A673 (cell line): ENCODE measurements around the gene PNISR. TPM values are rescaled to one million over a fixed set of nuclear protein-coding genes. Genes with fewer than 3 reads are reported as not detected.

ENCODE experiments used
- BruUV-seq: library from RNA; stranded (reverse); fragments of 400-500 nt; replicated peaks from 2 replicates; lab custom pipeline; 2021; lab: Mats Ljungman, UMichigan
- CTCF ChIA-PET: fragments of 300-600 bp; sonication (Branson Sonifier 250); formaldehyde crosslinking; loops from one replicate; lab custom pipeline; 2022; ENCODE audit warnings: antibody characterized with exemption; lab: Charles Lee
- POLR2A ChIA-PET: fragments of 300-600 bp; sonication (Branson Sonifier 250); formaldehyde crosslinking; loops from one replicate; lab custom pipeline; 2022; ENCODE audit warnings: antibody characterized with exemption; ENCODE audit not compliant: low non-redundant PET; lab: Charles Lee
- DNase-seq: peaks from one replicate; pipeline ENCODE4 v3.0.0-alpha.2; 2015; ENCODE audit warnings: low spot score
- H3K27ac ChIP-seq: fragments of 200-600 bp; sonication (generic); 2 replicates; pipeline ENCODE4 v1.5.1; 2016; ENCODE audit warnings: mixed run types, low read depth, mild to moderate bottlenecking, mixed read lengths, antibody characterized with exemption, low read length; ENCODE audit not compliant: poor library complexity, severe bottlenecking
- H3K27me3 ChIP-seq: fragments of 200-600 bp; sonication (generic); replicated peaks from 2 replicates; pipeline ENCODE4 v1.6.1; 2017; ENCODE audit warnings: mixed run types, low read depth, mild to moderate bottlenecking, mixed read lengths, antibody characterized with exemption, low read length; ENCODE audit not compliant: insufficient read depth, poor library complexity
- H3K36me3 ChIP-seq: fragments of 200-600 bp; sonication (generic); 2 replicates; pipeline ENCODE4 v1.6.1; 2016; ENCODE audit warnings: mixed run types, mild to moderate bottlenecking, mixed read lengths, antibody characterized with exemption, low read length; ENCODE audit not compliant: insufficient read depth, poor library complexity, severe bottlenecking
- H3K4me1 ChIP-seq: fragments of 200-600 bp; sonication (generic); 2 replicates; pipeline ENCODE4 v1.6.1; 2017; ENCODE audit warnings: mixed run types, mild to moderate bottlenecking, mixed read lengths, antibody characterized with exemption, low read length; ENCODE audit not compliant: insufficient read depth, poor library complexity, severe bottlenecking
- H3K4me3 ChIP-seq: fragments of 200-600 bp; sonication (generic); 2 replicates; pipeline ENCODE4 v1.5.1; 2016; ENCODE audit warnings: low read depth, mixed run types, mild to moderate bottlenecking, mixed read lengths, low read length; ENCODE audit not compliant: poor library complexity, severe bottlenecking
- H3K9me3 ChIP-seq: fragments of 200-600 bp; sonication (generic); 2 replicates; pipeline ENCODE4 v1.6.1; 2016; ENCODE audit warnings: mixed run types, low read depth, mild to moderate bottlenecking, mixed read lengths, antibody characterized with exemption, low read length; ENCODE audit not compliant: poor library complexity, severe bottlenecking
- EZH2 ChIP-seq: fragments of 200-600 bp; sonication (generic); IDR thresholded peaks from 2 replicates; pipeline ENCODE4 v1.6.1; 2017; ENCODE audit warnings: borderline replicate concordance, low read depth, mild to moderate bottlenecking, mixed read lengths, antibody characterized with exemption, low read length; ENCODE audit not compliant: poor library complexity, severe bottlenecking
- intact Hi-C: fragments of 100-400 bp; cut with micrococcal nuclease; formaldehyde crosslinking; loops from one replicate; pipeline ENCODE4 v1.10.0; 2022; ENCODE audit not compliant: unreplicated experiment
- total RNA-seq: library from RNA; stranded (reverse); gene quantifications from 2 replicates; pipeline ENCODE4 v1.2.3, GENCODE V29; 2021
- TF ChIP-seq, protein P1 (sequence below): fragments of 300-800, 200-600 bp; sonication (generic); conservative IDR thresholded peaks from 2 replicates; pipeline ENCODE4 v1.5.1; 2017; ENCODE audit warnings: low read depth, mild to moderate bottlenecking, antibody characterized with exemption, low read length, moderate library complexity, mixed read lengths

Gene PNISR
- total RNA-seq, 1 experiment from 2014 or later: 147 TPM

DNA sequence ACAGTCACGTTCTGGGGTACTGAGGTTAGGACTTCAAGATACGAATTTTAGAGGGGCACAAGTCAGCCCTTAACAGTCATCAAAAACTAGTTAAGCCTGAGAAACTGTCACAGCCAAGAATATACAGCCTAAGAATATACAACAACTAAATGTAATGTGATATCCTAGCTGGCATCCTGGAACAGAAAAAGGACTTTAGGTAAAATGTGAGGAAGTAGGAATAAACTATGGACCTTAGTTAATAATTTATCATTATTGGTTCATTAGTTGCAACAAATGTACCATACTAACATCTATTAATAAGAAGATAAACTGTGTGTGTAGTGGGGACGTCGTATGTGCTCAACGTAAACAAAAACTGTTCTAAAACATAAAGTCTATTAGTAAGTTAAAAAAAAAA is 1.1 kb downstream of the PNISR start:
- Histone ChIP-seq H3K9me3 (no peaks in the 10 kb centered on the region), H3K4me1 (peaks cover 50% of the 10 kb centered on the region), H3K4me3 (peak overlapping the region; percentile 82), H3K27me3 (no peaks in the 10 kb centered on the region), H3K27ac (peak overlapping the region; percentile 98), H3K36me3 (no peaks in the 10 kb centered on the region)
- ChIA-PET CTCF (no interaction called here), POLR2A (no interaction called here)
- BruUV-seq: TSS peak; percentile 48
- intact Hi-C loops: loop anchor here (10.0 kb wide), 1 partner anchor 89 kb away; no protein-coding TSS in a partner anchor
- no peak for DNase-seq
- TF ChIP-seq, protein P1, sequence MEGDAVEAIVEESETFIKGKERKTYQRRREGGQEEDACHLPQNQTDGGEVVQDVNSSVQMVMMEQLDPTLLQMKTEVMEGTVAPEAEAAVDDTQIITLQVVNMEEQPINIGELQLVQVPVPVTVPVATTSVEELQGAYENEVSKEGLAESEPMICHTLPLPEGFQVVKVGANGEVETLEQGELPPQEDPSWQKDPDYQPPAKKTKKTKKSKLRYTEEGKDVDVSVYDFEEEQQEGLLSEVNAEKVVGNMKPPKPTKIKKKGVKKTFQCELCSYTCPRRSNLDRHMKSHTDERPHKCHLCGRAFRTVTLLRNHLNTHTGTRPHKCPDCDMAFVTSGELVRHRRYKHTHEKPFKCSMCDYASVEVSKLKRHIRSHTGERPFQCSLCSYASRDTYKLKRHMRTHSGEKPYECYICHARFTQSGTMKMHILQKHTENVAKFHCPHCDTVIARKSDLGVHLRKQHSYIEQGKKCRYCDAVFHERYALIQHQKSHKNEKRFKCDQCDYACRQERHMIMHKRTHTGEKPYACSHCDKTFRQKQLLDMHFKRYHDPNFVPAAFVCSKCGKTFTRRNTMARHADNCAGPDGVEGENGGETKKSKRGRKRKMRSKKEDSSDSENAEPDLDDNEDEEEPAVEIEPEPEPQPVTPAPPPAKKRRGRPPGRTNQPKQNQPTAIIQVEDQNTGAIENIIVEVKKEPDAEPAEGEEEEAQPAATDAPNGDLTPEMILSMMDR: no peak
- TF ChIP-seq EZH2: no peak

DNA sequence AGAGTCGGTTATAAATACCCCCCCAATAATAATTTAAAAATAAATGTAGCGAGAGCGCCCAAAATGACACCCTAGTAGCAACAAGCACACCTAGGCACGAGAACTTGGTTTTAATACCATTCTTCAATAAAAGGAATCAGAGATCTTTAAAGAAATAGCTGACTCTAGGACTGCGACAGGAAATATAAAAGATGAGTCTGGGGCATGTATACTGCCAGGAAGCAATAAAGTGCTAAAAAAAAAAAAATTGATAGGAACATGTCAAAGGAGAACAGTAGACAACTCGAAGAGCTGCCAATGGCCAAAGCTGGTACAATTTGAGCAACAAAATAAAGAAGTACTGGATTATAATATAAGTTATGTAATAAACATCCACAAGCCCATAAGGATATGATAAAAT is 2.2 kb downstream of the PNISR start:
- Histone ChIP-seq H3K9me3 (no peaks in the 10 kb centered on the region), H3K4me1 (peaks cover 50% of the 10 kb centered on the region), H3K36me3 (no peaks in the 10 kb centered on the region), H3K27ac (peak overlapping the region; percentile 98), H3K4me3 (peak overlapping the region; percentile 82), H3K27me3 (no peaks in the 10 kb centered on the region)
- POLR2A ChIA-PET: no interaction called here
- DNase-seq: peak; percentile 53
- intact Hi-C loops: loop anchor here (10.0 kb wide), 1 partner anchor 88 kb away; no protein-coding TSS in a partner anchor
- CTCF ChIA-PET: no interaction called here
- no peak for TF ChIP-seq EZH2
- TF ChIP-seq, protein P1: no peak
- BruUV-seq: no TSS peak

DNA sequence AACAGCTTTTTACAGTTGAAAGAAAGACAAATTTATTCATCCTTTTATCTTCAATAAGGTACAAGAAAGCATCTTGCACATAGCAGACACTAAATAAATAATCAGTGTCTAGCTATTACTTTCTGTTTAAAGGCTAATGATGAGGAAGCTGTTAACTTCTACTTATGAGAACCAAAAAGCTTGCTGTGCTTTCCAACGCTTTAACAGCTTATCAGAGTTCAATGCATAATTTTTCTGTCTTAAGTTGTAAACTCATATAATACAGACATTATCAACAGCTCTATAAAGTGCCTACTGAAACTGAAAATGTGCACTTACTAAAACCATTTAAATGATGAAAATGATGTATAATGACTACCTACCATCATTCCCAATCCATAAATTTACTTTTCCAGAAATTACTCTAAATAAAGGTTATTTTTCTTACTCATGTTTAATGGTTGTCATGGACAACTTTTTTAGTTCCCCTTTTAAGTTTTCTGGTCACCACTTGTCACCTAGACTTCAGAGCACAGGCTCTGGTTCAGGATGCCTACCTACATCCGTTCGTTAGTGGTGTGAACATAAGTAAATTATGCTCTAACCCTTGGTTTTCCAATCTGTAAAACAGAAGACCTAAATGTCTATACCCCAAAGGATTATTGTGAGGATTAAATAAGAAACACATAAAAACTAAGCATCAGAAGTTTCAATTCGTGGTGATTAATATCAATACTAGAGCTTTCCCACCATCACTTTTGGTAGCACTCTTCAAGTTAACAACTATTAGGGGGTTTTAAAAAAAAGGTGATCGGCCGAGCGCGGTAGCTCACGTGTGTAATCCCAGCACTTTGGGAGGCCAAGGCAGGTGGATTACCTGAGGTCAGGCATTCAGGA is 8.0 kb downstream of the PNISR start:
- H3K36me3 ChIP-seq: peaks cover 26% of the 10 kb centered on the region
- H3K9me3 ChIP-seq: no peaks in the 10 kb centered on the region
- no TSS peak for BruUV-seq
- no peaks in the 10 kb centered on the region for H3K27me3 ChIP-seq
- H3K4me3 ChIP-seq: no peak overlapping the region
- TF ChIP-seq, protein P1: no peak
- TF ChIP-seq EZH2: no peak
- intact Hi-C loops: no loop called here
- H3K4me1 ChIP-seq: peaks cover 31% of the 10 kb centered on the region
- ChIA-PET CTCF (no interaction called here), POLR2A (no interaction called here)
- no peak overlapping the region for H3K27ac ChIP-seq
- DNase-seq: no peak
